Activated gamma-delta T cell treated with anti-CD3 and anti-CD28 coated beads, Interleukin-2, amount 50 U/mL, for 16 hours (primary cell): ENCODE data around the gene RNF207.

Experiments used
- DNase-seq: peaks from one replicate; pipeline ENCODE4 v3.0.0-alpha.2; 2020; ENCODE audit warnings: low read depth

RNF207 gene

DNA sequence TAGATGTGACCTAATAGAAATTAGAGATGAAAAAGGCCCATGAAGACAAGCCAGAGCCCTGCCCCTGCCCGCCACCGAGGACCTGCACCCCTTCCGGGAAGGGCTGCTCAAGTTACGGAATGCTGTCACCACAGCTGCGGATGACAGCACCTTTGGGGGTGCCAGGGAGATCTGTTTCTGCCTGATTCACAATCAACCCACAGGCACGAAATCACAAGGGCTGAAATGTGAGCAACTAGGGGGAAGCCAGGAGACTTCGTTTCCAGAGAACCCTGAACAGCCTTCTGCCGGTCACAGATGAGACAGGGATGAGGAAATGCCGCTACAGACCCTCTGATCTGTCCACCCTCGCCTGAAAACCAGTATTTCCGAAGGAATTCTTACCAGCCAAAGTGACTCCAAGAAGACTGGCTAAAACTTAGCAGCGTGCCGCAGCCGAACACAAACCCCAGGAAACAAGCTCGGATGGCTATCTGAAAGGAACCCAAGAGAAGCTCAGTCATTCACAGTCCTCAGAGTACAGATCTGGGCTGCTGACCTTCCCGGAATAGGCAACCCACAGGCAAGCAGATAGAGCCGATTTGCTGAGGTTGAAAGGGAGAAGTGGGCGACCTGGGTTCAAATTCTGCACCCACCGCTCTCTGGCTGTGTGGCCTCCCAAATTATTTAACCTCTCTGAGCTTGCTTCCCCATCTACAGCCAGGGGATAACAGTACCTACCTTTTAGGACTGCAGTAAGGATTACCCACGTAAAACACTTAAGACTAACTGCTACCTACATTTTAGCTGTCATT is 28.8 kb downstream of the RNF207 start:
- DNase-seq: no peak

DNA sequence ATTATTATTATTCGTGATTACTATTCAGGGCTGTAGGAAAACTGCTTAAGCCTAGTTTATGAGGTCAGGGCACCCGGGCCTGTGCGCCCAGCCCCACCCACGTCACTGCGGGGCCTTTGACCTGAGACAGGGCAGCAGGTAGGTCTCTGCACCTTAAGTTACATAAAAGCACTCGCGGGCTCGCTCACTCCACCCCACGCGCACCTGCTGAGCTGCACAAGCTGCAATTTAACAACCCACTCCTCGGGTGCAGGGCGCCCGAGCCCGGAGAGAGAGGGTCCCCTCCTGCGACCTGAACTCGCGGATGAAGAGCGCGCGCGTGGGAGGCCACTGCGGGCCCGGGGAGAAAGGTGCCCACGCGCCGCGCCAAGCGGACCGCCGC is 29.4 kb downstream of the RNF207 start:
- DNase-seq: no peak

DNA sequence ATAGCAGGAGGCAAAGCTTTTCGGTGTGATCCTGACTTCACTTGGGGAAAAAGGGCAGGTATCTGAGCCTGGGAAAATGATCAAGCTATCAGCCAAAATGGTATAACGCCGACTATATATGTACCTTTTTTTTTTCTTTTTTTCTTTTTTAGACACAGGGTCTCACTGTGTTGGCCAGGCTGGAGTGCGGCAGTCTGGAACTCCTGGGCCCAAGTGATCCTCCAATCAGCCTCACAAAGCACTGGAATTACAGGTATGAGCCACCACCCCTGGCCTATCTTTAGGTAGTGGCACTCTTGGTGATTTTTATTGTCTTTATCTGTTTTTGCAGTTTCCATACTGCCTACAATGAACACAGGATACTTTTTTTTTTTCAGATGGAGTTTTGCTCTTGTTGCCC is 31.2 kb downstream of the RNF207 start:
- DNase-seq: no peak

DNA sequence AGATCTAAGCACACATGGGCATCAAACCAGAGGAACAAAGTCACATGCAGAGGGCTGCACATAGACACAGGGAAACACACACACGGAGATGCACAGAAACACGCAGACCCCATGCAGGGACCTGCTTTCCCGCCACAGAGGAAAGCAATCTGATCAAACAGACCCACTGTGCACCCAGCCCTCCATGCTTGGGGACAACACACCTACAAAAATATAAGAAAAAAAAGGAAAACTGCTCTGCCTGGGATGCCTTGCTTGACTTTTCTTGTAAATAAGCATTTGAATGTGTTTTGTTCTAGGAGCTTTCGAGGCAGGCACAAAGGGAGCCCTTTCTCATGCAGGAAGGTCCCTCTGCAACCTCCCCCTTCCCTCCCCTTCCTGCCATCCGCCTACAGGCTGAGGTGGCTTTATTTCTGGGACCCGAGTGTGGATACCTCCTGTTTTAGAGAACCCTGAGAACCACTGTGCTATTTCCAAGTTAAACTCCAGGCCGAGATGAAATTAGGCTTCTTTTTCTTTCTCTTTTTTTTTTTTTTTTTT is 33.4 kb downstream of the RNF207 start:
- no peak for DNase-seq

DNA sequence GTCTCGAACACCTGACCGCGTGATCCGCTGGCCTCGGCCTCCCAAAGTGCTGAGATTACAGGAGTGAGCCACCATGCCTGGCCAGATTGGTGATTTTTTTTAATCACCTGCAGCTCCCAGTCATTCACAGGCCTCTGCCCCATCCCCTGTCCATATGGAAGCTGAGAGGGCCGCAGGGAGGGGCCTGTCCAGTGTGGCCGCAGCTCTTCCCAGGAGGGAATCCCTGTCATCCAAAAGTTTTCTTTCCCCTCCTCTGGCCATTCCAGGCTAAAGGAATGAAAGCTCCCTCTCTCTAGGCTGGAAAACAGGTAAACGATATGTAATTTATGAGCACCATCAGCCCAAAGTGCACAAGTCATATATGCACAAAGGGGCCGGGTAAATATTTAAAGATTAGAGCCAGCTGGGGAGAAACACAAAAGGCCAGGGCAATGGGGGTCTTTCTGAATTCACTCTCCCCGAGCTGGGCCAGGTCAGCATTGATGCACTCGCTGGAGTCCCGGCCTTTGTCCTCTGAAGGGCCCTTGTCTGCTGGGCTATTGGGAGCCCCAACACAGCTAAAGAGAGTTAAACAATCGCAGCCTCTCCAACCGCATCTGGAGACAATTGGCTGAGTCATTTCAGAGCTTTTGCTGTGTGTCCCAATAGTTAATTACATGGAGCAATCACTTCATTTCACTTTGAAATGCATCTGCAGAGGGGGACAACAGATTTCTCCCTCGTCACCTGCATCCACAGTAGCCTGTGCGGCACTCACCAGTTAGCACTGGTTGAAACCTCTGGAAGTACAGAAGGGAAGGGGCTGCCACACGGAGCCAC is 34.2 kb downstream of the RNF207 start:
- no peak for DNase-seq

DNA sequence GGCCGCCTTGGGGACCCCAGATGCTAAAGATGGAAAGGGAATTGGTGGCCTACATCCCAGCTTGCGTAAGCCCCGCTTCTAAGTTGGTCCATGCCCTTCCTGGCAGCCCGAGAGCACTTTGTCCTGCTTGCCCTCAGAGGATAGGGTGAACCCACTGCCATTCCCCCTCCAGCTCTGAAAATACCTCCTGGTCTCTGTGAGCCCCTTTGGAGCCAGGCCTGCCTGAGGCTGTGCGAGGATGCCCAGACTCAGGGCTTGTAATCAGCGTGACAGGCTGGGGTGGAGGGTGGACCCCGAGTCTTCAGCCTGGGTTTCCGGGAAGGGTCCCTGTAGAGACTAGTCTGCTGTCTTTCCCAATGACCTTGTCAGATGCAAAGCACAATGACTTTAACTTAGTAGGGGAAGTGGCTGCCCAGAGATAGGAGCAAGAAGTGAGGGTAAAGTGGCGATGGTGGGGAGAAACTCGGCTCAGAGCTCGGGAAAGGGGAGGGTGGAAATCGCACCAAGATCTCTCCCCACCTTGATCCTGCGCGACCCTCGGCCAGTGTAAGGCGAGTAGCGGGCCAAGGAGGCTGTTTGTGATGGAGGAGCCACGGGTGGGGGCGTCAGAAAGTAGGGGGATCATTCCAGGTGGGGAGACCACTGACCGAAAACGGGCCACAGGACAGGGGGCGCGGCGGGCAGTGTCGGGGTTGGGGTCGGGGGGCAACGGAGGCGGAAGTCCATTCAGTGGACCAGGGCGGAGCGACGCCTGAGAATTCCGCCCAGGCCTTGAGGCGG is 35.4 kb downstream of the RNF207 start:
- no peak for DNase-seq

DNA sequence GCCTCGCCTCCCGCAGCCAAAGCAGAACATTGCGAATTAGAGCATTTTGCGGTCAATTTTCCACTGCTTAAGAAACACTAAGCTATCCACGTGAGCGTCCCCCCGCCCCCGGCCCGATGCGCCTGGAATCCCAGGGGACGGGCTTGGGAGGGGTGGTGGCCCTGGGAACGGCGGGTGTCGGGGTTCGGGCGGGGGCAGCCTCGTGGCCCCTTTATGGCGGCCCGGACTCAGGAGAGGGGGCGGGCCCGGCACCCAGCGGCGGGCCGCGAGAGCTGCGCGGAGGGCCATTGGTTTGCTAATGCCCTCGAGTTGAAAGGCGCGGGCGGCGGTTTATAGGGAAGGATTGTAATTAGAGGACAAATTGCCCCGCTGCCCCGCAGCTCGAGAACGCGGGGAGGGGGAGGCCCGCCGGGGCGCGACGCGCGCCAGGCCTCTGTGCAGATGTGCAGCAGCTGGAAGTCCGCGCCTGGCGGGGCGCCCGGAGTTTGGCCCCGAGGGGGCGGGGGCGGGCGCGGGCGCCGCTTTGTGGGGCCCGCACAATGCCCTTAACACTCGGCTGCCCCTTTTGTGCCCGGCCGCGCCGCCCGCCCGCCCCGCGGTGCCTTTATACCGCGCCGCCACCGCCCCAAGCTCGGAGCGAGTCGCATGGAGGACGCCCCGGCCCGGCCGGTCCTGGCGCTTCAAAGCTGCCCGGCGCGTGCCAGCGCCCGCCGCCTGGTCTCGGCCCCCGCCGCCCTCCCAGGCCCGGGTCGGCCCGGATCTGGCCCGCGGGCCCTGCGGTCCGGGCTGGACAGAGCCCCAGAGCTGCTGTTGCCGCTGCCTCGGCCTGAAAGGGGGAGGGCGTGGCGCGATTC is 36.2 kb downstream of the RNF207 start:
- no peak for DNase-seq

DNA sequence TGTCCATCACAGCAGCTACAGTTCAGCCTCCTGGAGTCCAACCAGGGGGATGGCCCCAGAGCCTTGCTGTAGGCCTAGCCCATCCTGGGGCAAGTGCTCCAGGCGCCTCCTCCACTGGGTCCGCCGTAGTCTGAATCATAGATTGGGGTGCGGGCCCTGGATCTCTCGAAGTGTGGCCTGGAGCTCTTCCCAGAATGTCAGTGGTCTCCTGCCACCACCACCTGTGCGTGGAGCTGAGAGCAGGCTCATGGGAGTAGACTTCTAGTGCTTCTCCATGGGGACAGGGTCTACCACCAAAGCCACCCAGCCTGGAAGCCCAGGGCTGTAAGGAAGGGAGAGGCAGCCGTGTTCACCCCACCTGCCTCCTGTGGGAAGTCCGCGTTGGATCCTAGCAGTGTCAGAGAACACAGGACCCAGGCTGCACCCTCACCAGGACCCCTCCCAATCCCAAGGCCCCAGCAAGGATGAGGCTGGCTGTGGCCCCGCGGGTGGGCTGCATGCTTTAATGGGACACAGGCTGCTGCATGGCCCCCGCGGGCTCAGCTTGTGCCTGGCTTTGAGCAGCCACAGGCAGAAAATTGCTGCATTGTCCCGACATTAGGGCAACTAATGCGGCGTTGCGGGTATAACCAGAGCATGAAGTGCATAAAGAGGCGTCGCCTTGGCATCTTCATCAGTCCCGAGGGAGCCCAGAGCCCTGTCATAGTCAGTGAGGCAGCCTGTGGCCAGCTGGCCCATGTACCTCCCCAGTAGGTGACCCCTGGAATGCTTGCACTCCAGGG is 37.3 kb downstream of the RNF207 start:
- DNase-seq: no peak

DNA sequence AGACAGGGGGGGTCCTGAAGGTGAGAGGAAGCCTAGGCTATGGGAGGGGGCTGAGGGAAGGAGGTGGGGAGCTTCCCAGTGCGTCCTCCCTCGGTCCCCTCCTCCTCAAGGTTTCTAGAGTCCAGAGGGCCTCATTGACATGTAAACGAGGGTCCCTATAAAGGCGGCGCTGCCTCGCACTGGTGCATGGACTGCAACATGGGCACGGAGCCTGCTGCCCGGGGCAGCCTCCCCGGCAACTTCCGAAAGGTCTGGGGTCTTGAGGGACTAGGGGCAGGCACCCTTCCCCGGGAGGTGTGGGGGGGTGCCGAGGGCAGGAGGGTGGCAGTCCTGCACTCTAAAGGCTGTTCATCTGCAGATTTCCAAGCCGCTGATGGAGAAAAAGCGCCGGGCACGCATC is 38.1 kb downstream of the RNF207 start, which contains the start of gene HES3:
Gene HES3, plus strand, starts transcription at position 187 of the 400 bp plus-strand sequence. Its CDS starts 187 bp downstream, at position 374.
- no peak for DNase-seq

DNA sequence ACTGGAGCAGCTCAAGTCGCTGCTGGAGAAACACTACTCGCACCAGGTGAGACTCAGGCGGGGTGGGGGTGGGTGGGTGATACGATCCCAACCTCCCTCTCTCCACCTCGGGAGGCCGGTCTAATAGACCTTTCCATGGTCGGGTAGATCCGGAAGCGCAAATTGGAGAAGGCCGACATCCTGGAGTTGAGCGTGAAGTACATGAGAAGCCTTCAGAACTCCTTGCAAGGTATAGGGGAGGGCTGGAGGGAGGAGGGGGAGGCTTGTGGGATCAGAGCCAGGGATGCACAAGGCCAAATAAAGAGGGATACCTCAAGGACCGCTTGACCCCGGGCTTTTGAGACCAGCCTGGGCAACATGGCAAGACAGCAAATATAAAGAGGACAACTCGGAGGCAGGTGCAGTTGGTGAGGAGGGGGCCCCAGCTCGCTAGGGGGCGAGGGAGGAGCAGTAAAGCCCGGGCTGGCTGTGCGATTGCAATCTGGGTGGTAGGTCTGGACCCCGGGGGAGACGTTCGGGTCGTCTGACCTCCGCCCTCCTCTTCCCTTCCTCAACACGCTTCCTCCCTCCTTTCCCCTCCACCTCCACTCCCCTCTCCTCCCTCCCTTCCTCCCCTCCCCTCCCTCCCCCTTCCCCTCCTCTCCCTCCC is 38.6 kb downstream of the RNF207 start:
- no peak for DNase-seq

DNA sequence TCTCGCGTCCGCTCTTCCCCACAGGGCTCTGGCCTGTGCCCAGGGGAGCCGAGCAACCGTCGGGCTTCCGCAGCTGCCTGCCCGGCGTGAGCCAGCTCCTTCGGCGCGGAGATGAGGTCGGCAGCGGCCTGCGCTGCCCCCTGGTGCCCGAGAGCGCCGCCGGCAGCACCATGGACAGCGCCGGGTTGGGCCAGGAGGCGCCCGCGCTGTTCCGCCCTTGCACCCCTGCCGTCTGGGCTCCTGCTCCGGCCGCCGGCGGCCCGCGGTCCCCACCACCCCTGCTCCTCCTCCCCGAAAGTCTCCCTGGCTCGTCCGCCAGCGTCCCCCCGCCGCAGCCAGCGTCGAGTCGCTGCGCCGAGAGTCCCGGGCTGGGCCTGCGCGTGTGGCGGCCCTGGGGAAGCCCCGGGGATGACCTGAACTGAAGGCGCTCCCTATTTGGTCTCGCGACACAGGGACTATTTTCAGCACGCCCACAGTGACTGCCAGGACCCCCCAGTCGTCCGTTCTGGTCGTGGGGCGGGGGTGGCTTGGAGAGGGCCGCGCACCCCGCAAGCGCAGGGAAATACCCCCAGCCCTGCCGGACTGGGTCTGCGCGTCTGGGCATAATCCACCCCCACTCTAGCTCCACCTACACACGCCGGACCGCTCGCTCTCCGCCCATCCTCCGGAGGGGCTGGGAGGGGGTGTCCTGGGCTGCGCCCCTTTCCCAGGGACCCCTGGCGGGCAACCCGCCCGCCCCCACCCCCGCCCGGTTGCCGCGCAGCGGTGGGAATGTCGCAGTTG is 39.4 kb downstream of the RNF207 start:
- peak; percentile 68 for DNase-seq

DNA sequence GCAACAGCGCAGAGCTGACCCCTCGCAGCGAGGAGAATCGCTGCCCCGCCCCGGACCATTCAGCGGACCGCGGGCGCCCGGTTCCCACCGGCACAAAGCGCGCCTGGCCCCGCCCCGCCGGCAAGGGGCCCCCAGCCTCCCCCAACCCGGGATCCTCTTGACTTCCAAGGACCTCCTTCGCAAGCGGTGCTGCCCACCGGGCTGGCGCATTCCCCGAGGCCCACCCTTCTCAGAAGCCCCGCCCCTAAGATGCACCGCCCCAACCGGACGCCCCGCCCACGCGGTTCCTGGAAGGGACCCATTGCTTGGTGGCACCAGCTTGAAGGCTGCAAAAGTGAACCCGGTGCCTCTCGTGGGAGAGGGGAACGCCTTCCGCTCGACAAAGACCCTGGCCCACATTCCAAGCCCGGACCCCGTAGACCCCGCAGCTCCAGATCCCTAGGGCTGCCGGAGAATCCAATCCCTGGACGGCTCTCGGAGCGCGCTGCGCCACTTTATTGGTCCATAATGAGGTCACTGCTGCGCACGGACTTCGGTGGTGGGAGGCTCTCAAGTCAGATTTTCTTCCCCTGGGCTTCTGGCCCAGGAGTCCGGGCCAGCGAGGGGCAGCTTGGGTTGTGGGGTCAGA is 40.1 kb downstream of the RNF207 start:
- DNase-seq: no peak

DNA sequence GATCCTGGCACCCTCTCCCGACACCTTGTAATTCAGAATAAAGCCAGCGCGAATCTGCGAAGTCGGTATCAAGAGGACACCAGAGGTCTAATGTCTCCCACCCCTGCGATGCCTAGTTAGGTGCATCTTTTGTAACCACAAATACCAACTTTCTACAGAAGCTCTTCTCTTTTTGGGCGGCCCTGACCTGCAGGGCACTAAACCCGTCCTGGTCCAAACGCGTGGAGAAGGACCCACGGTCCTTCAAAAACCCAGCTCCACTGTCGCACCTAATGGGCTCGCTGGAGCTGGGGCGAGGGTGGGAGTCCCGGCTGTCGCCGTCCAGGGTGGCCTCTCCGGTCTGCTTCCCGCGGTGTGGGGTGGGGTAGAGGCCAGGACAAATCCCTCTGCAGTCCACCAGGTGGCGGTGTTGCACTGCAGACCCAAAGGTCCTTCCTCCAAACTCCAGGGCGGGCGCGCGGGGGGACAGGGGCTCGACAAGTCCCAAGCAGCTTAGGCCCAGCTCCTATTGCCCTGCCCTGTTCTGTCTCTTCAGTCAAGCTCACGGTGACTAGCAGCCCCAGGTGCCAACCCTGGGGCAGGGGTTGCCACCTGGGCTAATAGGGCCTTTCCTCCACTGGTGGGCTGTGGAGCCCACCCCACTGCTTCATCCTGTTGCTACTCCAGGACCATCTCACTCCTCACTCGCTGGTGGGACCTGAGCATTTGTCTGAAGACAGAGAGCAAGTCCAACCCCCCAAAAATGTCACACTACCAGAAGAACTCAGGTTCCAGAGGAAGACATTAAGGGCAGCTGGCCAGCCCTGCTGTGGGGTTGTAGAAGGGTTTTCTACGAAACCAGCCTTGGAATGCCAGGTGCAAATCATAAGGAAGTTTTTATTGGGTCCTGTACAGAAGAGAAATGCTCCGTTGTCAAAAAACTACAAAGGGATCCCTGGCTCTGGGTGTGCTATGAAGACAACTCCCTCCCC is 40.9 kb downstream of the RNF207 start:
- DNase-seq: peak; percentile 72

DNA sequence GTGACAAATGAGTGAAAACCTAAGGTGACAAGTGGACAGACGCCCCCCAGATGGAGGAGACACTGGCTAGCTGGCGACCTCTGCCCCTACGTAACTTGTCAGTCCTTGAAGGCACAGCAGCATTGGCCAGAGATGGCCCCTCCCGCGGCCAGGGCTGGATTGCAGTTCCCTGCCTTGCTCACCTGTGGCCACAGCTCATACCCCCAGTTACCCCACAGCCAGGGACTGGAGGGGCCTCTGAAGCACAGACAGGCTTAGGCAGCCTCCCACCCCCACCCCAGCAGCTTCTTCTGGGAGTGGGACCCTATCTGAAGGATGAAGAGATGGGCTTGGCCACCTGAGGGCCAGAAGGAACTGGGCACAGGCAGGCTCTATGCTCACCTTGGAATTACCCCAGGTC is 41.7 kb downstream of the RNF207 start:
- no peak for DNase-seq

DNA sequence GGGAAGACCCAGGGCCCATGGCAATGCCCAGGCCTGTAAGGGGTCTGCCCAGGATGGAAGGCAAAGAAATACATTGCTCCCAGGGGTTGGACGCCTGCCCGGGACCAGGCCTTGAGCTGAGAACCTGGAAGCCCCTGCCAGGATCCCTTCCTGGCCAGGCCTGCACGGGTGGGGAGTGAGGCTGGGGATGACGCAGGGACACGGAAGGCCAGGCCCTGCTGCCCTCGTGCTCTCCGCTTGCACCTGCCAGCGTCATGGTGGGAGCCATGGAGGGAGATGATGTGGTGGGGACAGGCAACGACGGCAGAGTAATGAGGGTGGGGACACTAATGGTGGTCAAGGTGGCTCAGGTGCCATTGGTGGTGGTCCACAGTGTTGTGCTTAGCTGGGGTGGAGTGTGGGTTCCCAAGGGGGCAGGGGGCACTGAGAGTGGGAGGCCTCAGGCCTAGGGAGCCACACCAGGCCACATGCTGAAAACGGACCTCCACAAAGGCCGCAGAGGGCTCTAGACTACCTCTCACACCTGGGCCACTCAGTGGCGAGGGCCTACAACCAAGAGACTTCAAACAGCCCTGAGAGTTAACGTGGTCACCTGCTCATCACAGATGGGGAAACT is 42.4 kb downstream of the RNF207 start:
- no peak for DNase-seq

DNA sequence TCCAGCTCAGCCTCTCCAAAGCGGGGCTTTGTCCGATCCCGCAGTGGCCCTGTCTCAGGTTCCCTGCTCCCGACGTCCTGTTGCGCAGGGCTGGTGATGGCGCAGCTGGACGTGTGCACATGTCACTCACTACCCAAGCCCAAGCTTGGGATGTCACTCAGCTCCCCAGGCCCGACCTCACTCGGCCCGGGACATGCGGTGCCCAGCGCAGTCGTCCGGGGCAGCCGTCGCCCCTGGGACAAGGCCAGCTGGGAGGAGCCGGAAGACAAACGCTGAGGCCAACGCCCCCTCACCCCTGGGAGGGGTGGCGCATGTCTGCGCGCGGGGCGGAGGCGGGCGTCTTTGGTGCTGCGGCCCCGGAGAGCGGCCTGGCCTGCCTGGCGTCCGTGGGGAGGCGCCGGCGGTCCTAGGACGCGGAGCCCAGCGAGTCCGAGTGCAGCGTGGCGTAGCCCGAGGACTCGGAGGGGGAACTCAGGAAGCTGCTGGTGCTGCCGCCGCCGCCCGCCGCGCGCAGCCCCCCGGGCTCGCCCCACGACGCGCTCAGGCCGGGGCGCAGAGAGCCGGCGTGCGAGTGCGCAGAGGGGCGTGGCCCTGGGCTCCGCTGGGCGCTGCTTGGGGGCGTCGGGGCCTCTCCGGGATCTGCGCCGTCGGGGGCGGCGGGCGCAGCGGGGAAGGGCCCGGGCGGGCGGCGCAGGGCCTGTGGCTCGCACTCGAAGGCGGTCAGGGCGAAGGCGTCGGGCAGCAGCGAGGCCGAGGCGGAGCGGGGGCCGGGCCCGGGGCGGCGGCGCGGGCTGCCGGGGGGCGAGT is 43.2 kb downstream of the RNF207 start:
- no peak for DNase-seq
